Measurements from ENCODE around the gene TOX2. TPM values are rescaled to one million over a fixed set of nuclear protein-coding genes. Genes with fewer than 3 reads are reported as not detected.

TOX2 gene
- total RNA-seq, 2 donors from 2014 or later: 2.4 to 3.4 TPM

- H3K27me3 Mint-ChIP-seq (ENCODE audit: insufficient read depth): peaks cover 11% of the 10 kb centered on the region
- 71 to 96% methylated on average over 1 to 3 of the region's 3 CpGs for WGBS, 2 experiments (ENCODE audit: insufficient coverage in 1 of 2, insufficient read length in 1 of 2)
Measured at GRCh38 chr20:43957392-43957791, 42.7 kb downstream of the TOX2 start.

GRCh38 chr20:43958626-43959025 is 44.0 kb downstream of the TOX2 start:
- H3K36me3 Mint-ChIP-seq (ENCODE audit: low read depth): no peaks in the 10 kb centered on the region
- peaks cover 5% of the 10 kb centered on the region for H3K9me3 Mint-ChIP-seq
- no peaks in the 10 kb centered on the region for H3K27me3 ChIP-seq (ENCODE audit: control insufficient read depth, insufficient read depth, low read length, poor library complexity, severe bottlenecking)
- DNase-seq: no peak
- 89 to 91% methylated on average over 2 of the region's 2 CpGs for WGBS, 2 experiments (ENCODE audit: insufficient coverage in 1 of 2, insufficient read length in 1 of 2)
- H3K27ac ChIP-seq (ENCODE audit: low read depth, low read length): no peak overlapping the region
- H3K9me3 ChIP-seq (ENCODE audit: control insufficient read depth, low read length): no peaks in the 10 kb centered on the region
- H3K4me3 ChIP-seq (ENCODE audit: low read length): no peak overlapping the region
- peaks cover 14% of the 10 kb centered on the region for H3K27me3 Mint-ChIP-seq (ENCODE audit: insufficient read depth)
- H3K4me3 Mint-ChIP-seq: no peak overlapping the region
- no peaks in the 10 kb centered on the region for H3K4me1 ChIP-seq (ENCODE audit: control insufficient read depth, insufficient read depth, low read length)
- no peak overlapping the region for H3K27ac Mint-ChIP-seq
- H3K36me3 ChIP-seq (ENCODE audit: control insufficient read depth, insufficient read depth, low read length): no peaks in the 10 kb centered on the region
- H3K4me1 Mint-ChIP-seq: peaks cover 20% of the 10 kb centered on the region
- no peak overlapping the region for H3K9ac ChIP-seq (ENCODE audit: extremely low read depth, low read length, poor library complexity, severe bottlenecking)
- no peak for TF ChIP-seq CTCF (conservative IDR thresholded peaks at IDR 0.05)

More at GRCh38 chr20:43957392-43957791, 42.7 kb downstream of the TOX2 start:
- no peak overlapping the region for H3K9ac ChIP-seq (ENCODE audit: extremely low read depth, low read length, poor library complexity, severe bottlenecking)
- no peak overlapping the region for H3K27ac ChIP-seq (ENCODE audit: low read depth, low read length)
- H3K27ac Mint-ChIP-seq: no peak overlapping the region
- no peak for TF ChIP-seq CTCF (conservative IDR thresholded peaks at IDR 0.05)
- H3K36me3 Mint-ChIP-seq (ENCODE audit: low read depth): no peaks in the 10 kb centered on the region
- DNase-seq: no peak
- peaks cover 5% of the 10 kb centered on the region for H3K9me3 Mint-ChIP-seq
- peaks cover 19% of the 10 kb centered on the region for H3K4me1 Mint-ChIP-seq
- no peak overlapping the region for H3K4me3 Mint-ChIP-seq
- H3K4me3 ChIP-seq (ENCODE audit: low read length): no peak overlapping the region
- H3K36me3 ChIP-seq (ENCODE audit: control insufficient read depth, insufficient read depth, low read length): no peaks in the 10 kb centered on the region
- H3K27me3 ChIP-seq (ENCODE audit: control insufficient read depth, insufficient read depth, low read length, poor library complexity, severe bottlenecking): no peaks in the 10 kb centered on the region
- H3K9me3 ChIP-seq (ENCODE audit: control insufficient read depth, low read length): no peaks in the 10 kb centered on the region
- H3K4me1 ChIP-seq (ENCODE audit: control insufficient read depth, insufficient read depth, low read length): no peaks in the 10 kb centered on the region

GRCh38 chr20:43959079-43959919 is 44.6 kb downstream of the TOX2 start:
- no peaks in the 10 kb centered on the region for H3K36me3 Mint-ChIP-seq (ENCODE audit: low read depth)
- no peaks in the 10 kb centered on the region for H3K9me3 ChIP-seq (ENCODE audit: control insufficient read depth, low read length)
- H3K4me3 Mint-ChIP-seq: no peak overlapping the region
- peaks cover 17% of the 10 kb centered on the region for H3K27me3 Mint-ChIP-seq (ENCODE audit: insufficient read depth)
- peaks cover 18% of the 10 kb centered on the region for H3K4me1 Mint-ChIP-seq
- H3K9me3 Mint-ChIP-seq: peaks cover 5% of the 10 kb centered on the region
- H3K27me3 ChIP-seq (ENCODE audit: control insufficient read depth, insufficient read depth, low read length, poor library complexity, severe bottlenecking): no peaks in the 10 kb centered on the region
- H3K27ac ChIP-seq (ENCODE audit: low read depth, low read length): no peak overlapping the region
- H3K36me3 ChIP-seq (ENCODE audit: control insufficient read depth, insufficient read depth, low read length): no peaks in the 10 kb centered on the region
- TF ChIP-seq CTCF (conservative IDR thresholded peaks at IDR 0.05): no peak
- peak; percentile 46 for DNase-seq
- no peaks in the 10 kb centered on the region for H3K4me1 ChIP-seq (ENCODE audit: control insufficient read depth, insufficient read depth, low read length)
- no peak overlapping the region for H3K9ac ChIP-seq (ENCODE audit: extremely low read depth, low read length, poor library complexity, severe bottlenecking)
- no peak overlapping the region for H3K27ac Mint-ChIP-seq
- no peak overlapping the region for H3K4me3 ChIP-seq (ENCODE audit: low read length)
- 88 to 90% methylated on average over 6 to 19 of the region's 19 CpGs for WGBS, 2 experiments (ENCODE audit: insufficient coverage in 1 of 2, insufficient read length in 1 of 2)
